Neural progenitor cell (in vitro differentiated cells): ENCODE results near the gene ARID5B.

Experiments used
- CTCF ChIP-seq: fragments of 200-600 bp; sonication (generic); IDR thresholded peaks from 2 replicates; pipeline ENCODE4 v1.5.1; 2017; ENCODE audit warnings: antibody characterized with exemption, mild to moderate bottlenecking
- EZH2 ChIP-seq: fragments of 200-600 bp; sonication (generic); IDR thresholded peaks from 2 replicates; pipeline ENCODE4 v1.6.1; 2017; ENCODE audit warnings: antibody characterized with exemption, mild to moderate bottlenecking, moderate library complexity

DNA sequence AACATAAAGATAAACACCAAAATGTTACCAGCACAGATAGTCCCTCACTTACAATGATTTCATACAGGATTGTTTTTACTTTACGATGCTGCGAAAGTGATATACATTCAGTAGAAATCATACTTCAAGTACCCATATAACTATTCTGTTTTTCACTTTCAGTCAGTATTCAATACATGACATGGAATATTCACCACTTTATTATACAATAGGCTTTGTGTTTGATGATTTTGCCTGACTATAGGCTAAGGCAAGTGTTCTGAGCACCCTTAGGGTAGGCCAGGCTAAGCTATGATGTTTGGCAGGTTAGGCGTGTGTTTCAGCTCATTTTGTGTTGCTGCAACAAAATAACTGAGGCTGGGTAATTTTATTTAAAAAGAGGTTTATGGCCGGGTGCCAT is 212.2 kb downstream of the ARID5B start:
- TF ChIP-seq CTCF (no peak), EZH2 (no peak)
